CD4-positive, alpha-beta T cell (primary cell): ENCODE data around the gene PTPRK. TPM values are rescaled to one million over a fixed set of nuclear protein-coding genes. Genes with fewer than 3 reads are reported as not detected.

ENCODE experiments used
- ATAC-seq: fragments of 200-7000 bp; cut with Tn5 transposase; one replicate; pipeline ENCODE4 v1.10.0; 2022; ENCODE audit warnings: mild to moderate bottlenecking; ENCODE audit not compliant: poor library complexity
- CTCF ChIA-PET: fragments of 350-600 bp; sonication (Branson Sonifier 250); formaldehyde crosslinking; loops from one replicate; lab custom pipeline; 2021; ENCODE audit warnings: antibody characterized with exemption, inconsistent platforms; lab: Charles Lee
- POLR2A ChIA-PET: fragments of 350-600 bp; sonication (Branson Sonifier 250); formaldehyde crosslinking; loops from one replicate; lab custom pipeline; 2021; ENCODE audit warnings: antibody characterized with exemption, inconsistent platforms; lab: Charles Lee
- DNase-seq, 14 experiments: peaks; one replicate each; pipeline ENCODE4 v3.0.0-alpha.2; 2013 to 2020; ENCODE audit warnings: mixed read lengths in 2 of 14
- H3K27ac ChIP-seq, 2 donors: one replicate each; pipeline versions ENCODE4 v1.5.1 to v1.7.0; 2013; ENCODE audit warnings: low read length in 2 of 2, low read depth in 1 of 2, mild to moderate bottlenecking in 1 of 2
- H3K27me3 ChIP-seq, 2 experiments: 1 replicate in 1 of 2; 2 replicates in 1 of 2; pipeline versions ENCODE4 v1.6.1 to v1.7.0; 2013; ENCODE audit warnings: low read length in 2 of 2, control low read depth in 1 of 2, mild to moderate bottlenecking in 1 of 2, moderate library complexity in 1 of 2; ENCODE audit not compliant: insufficient read depth in 2 of 2, control insufficient read depth in 1 of 2
- H3K36me3 ChIP-seq: one replicate; pipeline ENCODE4 v1.6.1; 2013; ENCODE audit warnings: low read length, control low read depth; ENCODE audit not compliant: insufficient read depth
- H3K4me1 ChIP-seq: one replicate; pipeline ENCODE4 v1.6.1; 2013; ENCODE audit warnings: low read length, control low read depth; ENCODE audit not compliant: insufficient read depth
- H3K4me3 ChIP-seq: one replicate; pipeline ENCODE4 v1.5.1; 2013; ENCODE audit warnings: mild to moderate bottlenecking, low read length, moderate library complexity
- H3K9me3 ChIP-seq, 2 experiments: 1 replicate in 1 of 2; 2 replicates in 1 of 2; pipeline versions ENCODE4 v1.6.1 to v1.7.0; 2013; ENCODE audit warnings: low read length in 2 of 2, mild to moderate bottlenecking in 2 of 2, control low read depth in 1 of 2, moderate library complexity in 1 of 2; ENCODE audit not compliant: control insufficient read depth in 1 of 2, insufficient read depth in 1 of 2
- H3K27ac Mint-ChIP-seq: one replicate; pipeline ENCODE4 v1.8.0; 2020; ENCODE audit warnings: mixed read lengths
- H3K27me3 Mint-ChIP-seq: one replicate; pipeline ENCODE4 v1.8.0; 2021; ENCODE audit warnings: mixed read lengths
- H3K36me3 Mint-ChIP-seq: one replicate; pipeline ENCODE4 v1.8.0; 2021; ENCODE audit warnings: low read depth, mixed read lengths
- H3K4me1 Mint-ChIP-seq: one replicate; pipeline ENCODE4 v1.8.0; 2021; ENCODE audit warnings: low read depth, mixed read lengths
- H3K4me3 Mint-ChIP-seq: one replicate; pipeline ENCODE4 v1.8.0; 2020; ENCODE audit warnings: mild to moderate bottlenecking, mixed read lengths
- H3K9me3 Mint-ChIP-seq: one replicate; pipeline ENCODE4 v1.8.0; 2020; ENCODE audit warnings: mixed read lengths
- CTCF ChIP-seq: fragments of 200-600 bp; IDR thresholded peaks from one replicate; pipeline ENCODE4 v1.8.0; 2022; ENCODE audit warnings: antibody characterized with exemption, mild to moderate bottlenecking
- intact Hi-C, 2 experiments: fragments of 100-400 bp; cut with DNase I in 1 of 2; cut with micrococcal nuclease in 1 of 2; formaldehyde crosslinking; loops; one replicate each; pipeline versions ENCODE4 v1.15.1 to v1.9.0; 2023 to 2025; cut with DNase I, micrococcal nuclease
- total RNA-seq, 174 experiments: library from RNA in 2 of 174; stranded (reverse) in 2 of 174; gene quantifications; one replicate each; pipeline ENCODE4 v1.2.3 and lab custom pipeline; 2021 to 2026

Gene PTPRK
- total RNA-seq, 2 experiments from 2014 or later, result 8.4 to 10.3 TPM

GRCh38 chr6:128063850-128064539 lies 456.4 kb downstream of the PTPRK start:
- H3K27me3 Mint-ChIP-seq, result no peaks in the 10 kb centered on the region
- DNase-seq (no peak), ATAC-seq (no peak)
- POLR2A ChIA-PET, result no interaction called here
- H3K4me3 ChIP-seq, result no peak overlapping the region
- no peaks in the 10 kb centered on the region for H3K9me3 ChIP-seq
- no peaks in the 10 kb centered on the region for H3K27me3 ChIP-seq
- CTCF ChIA-PET, result no interaction called here
- H3K27ac ChIP-seq, result no peak overlapping the region
- no peak for TF ChIP-seq CTCF
- intact Hi-C loops, result no loop called here
- no peaks in the 10 kb centered on the region for H3K36me3 ChIP-seq
- H3K4me3 Mint-ChIP-seq, result no peak overlapping the region
- H3K9me3 Mint-ChIP-seq, result no peaks in the 10 kb centered on the region
- no peaks in the 10 kb centered on the region for H3K36me3 Mint-ChIP-seq
- no peak overlapping the region for H3K27ac Mint-ChIP-seq
- no peaks in the 10 kb centered on the region for H3K4me1 Mint-ChIP-seq
- no peaks in the 10 kb centered on the region for H3K4me1 ChIP-seq

- Mint-ChIP-seq H3K27me3 (no peaks in the 10 kb centered on the region), H3K9me3 (no peaks in the 10 kb centered on the region), H3K4me3 (no peak overlapping the region), H3K4me1 (no peaks in the 10 kb centered on the region), H3K27ac (no peak overlapping the region), H3K36me3 (no peaks in the 10 kb centered on the region)
- no peaks in the 10 kb centered on the region for H3K36me3 ChIP-seq
- no peak for TF ChIP-seq CTCF
- H3K4me1 ChIP-seq, result no peaks in the 10 kb centered on the region
- no peak for ATAC-seq
- no peak for DNase-seq
- ChIA-PET CTCF (no interaction called here), POLR2A (interaction anchor here (0.6 kb wide), 1 partner anchor 85 kb away, joined by 3 read pairs; no protein-coding TSS in a partner anchor)
- no peaks in the 10 kb centered on the region for H3K27me3 ChIP-seq
- intact Hi-C loops, result no loop called here
- no peak overlapping the region for H3K4me3 ChIP-seq
- no peaks in the 10 kb centered on the region for H3K9me3 ChIP-seq
- no peak overlapping the region for H3K27ac ChIP-seq
Observed at GRCh38 chr6:128062882-128063603, 457.4 kb downstream of the PTPRK start.

- Histone ChIP-seq H3K4me3 (no peak overlapping the region), H3K27ac (no peak overlapping the region), H3K27me3 (no peaks in the 10 kb centered on the region), H3K4me1 (no peaks in the 10 kb centered on the region), H3K9me3 (no peaks in the 10 kb centered on the region), H3K36me3 (no peaks in the 10 kb centered on the region)
- H3K9me3 Mint-ChIP-seq, result no peaks in the 10 kb centered on the region
- POLR2A ChIA-PET, result no interaction called here
- no peak overlapping the region for H3K27ac Mint-ChIP-seq
- no peak overlapping the region for H3K4me3 Mint-ChIP-seq
- H3K4me1 Mint-ChIP-seq, result no peaks in the 10 kb centered on the region
- ATAC-seq, result no peak
- DNase-seq, result no peak
- no peaks in the 10 kb centered on the region for H3K36me3 Mint-ChIP-seq
- intact Hi-C loops, result no loop called here
- no peaks in the 10 kb centered on the region for H3K27me3 Mint-ChIP-seq
- CTCF ChIA-PET, result no interaction called here
- TF ChIP-seq CTCF, result no peak
Observed at GRCh38 chr6:128057946-128058345, 462.5 kb downstream of the PTPRK start.
